AG09309 (cell line): ENCODE data around the gene XRCC5.

ENCODE experiments used
- DNase-seq: peaks from one replicate; pipeline ENCODE4 v3.0.0-alpha.2; 2010; ENCODE audit warnings: low read depth
- H3K4me3 ChIP-seq: 2 replicates; pipeline ENCODE4 v1.5.1; 2011; ENCODE audit warnings: mild to moderate bottlenecking, low read depth, low read length, moderate library complexity; ENCODE audit not compliant: control insufficient read depth
- CTCF ChIP-seq: IDR thresholded peaks from 2 replicates; pipeline ENCODE4 v1.5.1; 2011; ENCODE audit warnings: mild to moderate bottlenecking, low read depth, low read length, inconsistent platforms; ENCODE audit not compliant: insufficient read depth, control insufficient read depth; ENCODE audit errors: missing control alignments

The XRCC5 gene

GRCh38 chr2:216148983-216149382, 39.8 kb downstream of the XRCC5 start:
- DNase-seq, result no peak
- TF ChIP-seq CTCF, result no peak
- no peak overlapping the region for H3K4me3 ChIP-seq

- DNase-seq, result no peak
- no peak overlapping the region for H3K4me3 ChIP-seq
- no peak for TF ChIP-seq CTCF
Measured at GRCh38 chr2:216149741-216150140, 40.6 kb downstream of the XRCC5 start.

GRCh38 chr2:216151313-216152025, 42.3 kb downstream of the XRCC5 start:
- no peak for DNase-seq

GRCh38 chr2:216155954-216156353, 46.8 kb downstream of the XRCC5 start:
- no peak for TF ChIP-seq CTCF
- no peak for DNase-seq
- H3K4me3 ChIP-seq, result no peak overlapping the region

More at GRCh38 chr2:216151313-216152025, 42.3 kb downstream of the XRCC5 start:
- H3K4me3 ChIP-seq, result no peak overlapping the region
- no peak for TF ChIP-seq CTCF

- no peak for DNase-seq
- no peak for TF ChIP-seq CTCF
Measured at GRCh38 chr2:216156822-216157221, 47.7 kb downstream of the XRCC5 start.

GRCh38 chr2:216159144-216159543, 50.0 kb downstream of the XRCC5 start:
- TF ChIP-seq CTCF, result no peak

More at GRCh38 chr2:216156822-216157221, 47.7 kb downstream of the XRCC5 start:
- H3K4me3 ChIP-seq, result no peak overlapping the region

More at GRCh38 chr2:216159144-216159543, 50.0 kb downstream of the XRCC5 start:
- no peak overlapping the region for H3K4me3 ChIP-seq
- DNase-seq, result no peak
